Brain microvascular endothelial cell (primary cell): Measurements from ENCODE around the gene OTUD4.
A peak's percentile ranks its signal among the peaks of the same experiment; 100 is the strongest.

Source experiments
- DNase-seq: peaks from one replicate; pipeline ENCODE4 v3.0.0-alpha.2; 2020
- H3K27ac ChIP-seq: fragments of 250-450 bp; sonication (Bioruptor Pico); 2 replicates; pipeline ENCODE4 v1.5.1; 2020; ENCODE audit warnings: mild to moderate bottlenecking, moderate library complexity
- H3K27me3 ChIP-seq: fragments of 250-450 bp; sonication (Bioruptor Pico); replicated peaks from 2 replicates; pipeline ENCODE4 v1.5.1; 2020; ENCODE audit warnings: mild to moderate bottlenecking
- H3K36me3 ChIP-seq: fragments of 250-450 bp; sonication (Bioruptor Pico); replicated peaks from 2 replicates; pipeline ENCODE4 v1.5.1; 2020; ENCODE audit warnings: mild to moderate bottlenecking
- H3K4me3 ChIP-seq: 2 replicates; pipeline ENCODE4 v1.5.1; 2011; ENCODE audit warnings: low read depth, mild to moderate bottlenecking, control low read depth, low read length, moderate library complexity
- in situ Hi-C: cut with HindIII; loops from 2 replicates; pipeline ENCODE4 v1.10.0; 2017; ENCODE audit warnings: low sequenced_read_pairs, low pct_ligation_motif_present
- TF ChIP-seq, protein P1 (sequence below): IDR thresholded peaks from 2 replicates; pipeline ENCODE4 v1.5.1; 2011; ENCODE audit warnings: low read depth, mild to moderate bottlenecking, moderate library complexity, low read length, control low read depth, inconsistent platforms; ENCODE audit errors: missing control alignments

OTUD4 gene

GRCh38 chr4:145177511-145177905, 2.9 kb downstream of the OTUD4 start:
- DNase-seq, result no peak
- H3K36me3 ChIP-seq, result no peaks in the 10 kb centered on the region
- H3K4me3 ChIP-seq, result peak overlapping the region; percentile 68
- TF ChIP-seq, protein P1, sequence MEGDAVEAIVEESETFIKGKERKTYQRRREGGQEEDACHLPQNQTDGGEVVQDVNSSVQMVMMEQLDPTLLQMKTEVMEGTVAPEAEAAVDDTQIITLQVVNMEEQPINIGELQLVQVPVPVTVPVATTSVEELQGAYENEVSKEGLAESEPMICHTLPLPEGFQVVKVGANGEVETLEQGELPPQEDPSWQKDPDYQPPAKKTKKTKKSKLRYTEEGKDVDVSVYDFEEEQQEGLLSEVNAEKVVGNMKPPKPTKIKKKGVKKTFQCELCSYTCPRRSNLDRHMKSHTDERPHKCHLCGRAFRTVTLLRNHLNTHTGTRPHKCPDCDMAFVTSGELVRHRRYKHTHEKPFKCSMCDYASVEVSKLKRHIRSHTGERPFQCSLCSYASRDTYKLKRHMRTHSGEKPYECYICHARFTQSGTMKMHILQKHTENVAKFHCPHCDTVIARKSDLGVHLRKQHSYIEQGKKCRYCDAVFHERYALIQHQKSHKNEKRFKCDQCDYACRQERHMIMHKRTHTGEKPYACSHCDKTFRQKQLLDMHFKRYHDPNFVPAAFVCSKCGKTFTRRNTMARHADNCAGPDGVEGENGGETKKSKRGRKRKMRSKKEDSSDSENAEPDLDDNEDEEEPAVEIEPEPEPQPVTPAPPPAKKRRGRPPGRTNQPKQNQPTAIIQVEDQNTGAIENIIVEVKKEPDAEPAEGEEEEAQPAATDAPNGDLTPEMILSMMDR, result no peak
- H3K27me3 ChIP-seq, result no peaks in the 10 kb centered on the region
- in situ Hi-C loops, result no loop called here
- peak overlapping the region; percentile 58 for H3K27ac ChIP-seq

DNA sequence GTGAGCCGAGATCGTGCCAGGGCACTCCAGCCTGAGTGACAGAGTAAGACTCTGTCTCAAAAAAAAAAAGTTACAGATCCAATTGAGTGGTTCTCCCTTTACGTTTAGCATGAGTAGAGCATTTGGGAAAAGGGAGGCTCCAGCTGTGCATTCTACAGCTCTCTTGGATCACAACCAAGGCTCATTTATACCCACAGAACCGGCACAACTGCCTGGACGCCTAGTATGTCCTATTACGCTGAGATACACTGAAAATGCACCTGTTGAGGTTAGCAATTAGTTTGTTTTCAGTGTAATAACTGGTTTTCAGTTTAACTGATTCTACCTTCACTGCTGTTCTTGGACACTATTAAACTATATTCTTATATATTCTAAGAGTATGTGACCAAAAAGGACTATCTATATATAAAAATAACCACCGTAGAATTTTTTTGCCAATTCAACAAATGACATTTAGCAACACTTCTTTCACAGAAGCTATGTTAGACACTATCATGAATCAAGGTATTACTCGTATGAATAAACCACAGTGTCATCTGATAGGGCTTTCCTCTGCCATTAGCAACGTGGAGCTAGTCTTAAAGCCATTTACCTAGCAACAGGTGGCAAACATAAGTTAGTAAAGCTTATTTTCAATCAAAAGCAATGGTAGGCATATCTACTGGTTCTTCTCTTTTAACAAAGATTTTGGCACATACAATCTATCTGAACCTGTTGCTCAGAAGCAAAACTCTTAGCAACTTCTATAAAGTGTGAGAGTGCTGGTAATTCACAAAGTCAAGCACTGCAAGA, 3.6 kb downstream of the OTUD4 start:
- in situ Hi-C loops, result no loop called here
- TF ChIP-seq, protein P1, result no peak
- no peak overlapping the region for H3K4me3 ChIP-seq

GRCh38 chr4:145171911-145172310, 8.5 kb downstream of the OTUD4 start:
- DNase-seq, result no peak
- TF ChIP-seq, protein P1, result no peak
- Histone ChIP-seq H3K36me3 (peaks cover 16% of the 10 kb centered on the region), H3K27ac (no peak overlapping the region), H3K4me3 (no peak overlapping the region), H3K27me3 (no peaks in the 10 kb centered on the region)
- in situ Hi-C loops, result no loop called here

More for the DNA sequence above, 3.6 kb downstream of the OTUD4 start:
- H3K27me3 ChIP-seq, result no peaks in the 10 kb centered on the region
- H3K27ac ChIP-seq, result no peak overlapping the region
- H3K36me3 ChIP-seq, result peaks cover 2% of the 10 kb centered on the region
- no peak for DNase-seq

DNA sequence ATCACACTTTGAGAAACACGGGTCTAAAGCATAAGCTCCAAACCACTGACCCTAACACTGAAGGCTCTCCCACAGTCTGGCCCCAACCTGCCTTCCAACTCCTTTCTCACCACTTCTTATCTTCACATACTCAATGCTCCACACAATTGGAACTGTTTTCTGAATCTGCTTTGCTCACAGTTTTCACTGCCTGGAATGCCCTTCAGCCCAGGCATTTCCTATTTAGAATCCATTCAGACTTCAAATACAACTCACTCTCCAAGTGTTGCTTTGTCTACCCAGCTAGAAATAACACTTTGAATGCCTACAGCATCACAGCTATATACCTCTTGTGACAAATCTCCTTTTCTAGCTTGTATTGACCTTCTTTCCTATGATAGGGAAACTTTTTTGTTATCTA, 10.2 kb downstream of the OTUD4 start:
- no peak for DNase-seq
- Histone ChIP-seq H3K4me3 (no peak overlapping the region), H3K36me3 (peaks cover 16% of the 10 kb centered on the region), H3K27me3 (no peaks in the 10 kb centered on the region), H3K27ac (no peak overlapping the region)
- TF ChIP-seq, protein P1, result no peak
- in situ Hi-C loops, result no loop called here

DNA sequence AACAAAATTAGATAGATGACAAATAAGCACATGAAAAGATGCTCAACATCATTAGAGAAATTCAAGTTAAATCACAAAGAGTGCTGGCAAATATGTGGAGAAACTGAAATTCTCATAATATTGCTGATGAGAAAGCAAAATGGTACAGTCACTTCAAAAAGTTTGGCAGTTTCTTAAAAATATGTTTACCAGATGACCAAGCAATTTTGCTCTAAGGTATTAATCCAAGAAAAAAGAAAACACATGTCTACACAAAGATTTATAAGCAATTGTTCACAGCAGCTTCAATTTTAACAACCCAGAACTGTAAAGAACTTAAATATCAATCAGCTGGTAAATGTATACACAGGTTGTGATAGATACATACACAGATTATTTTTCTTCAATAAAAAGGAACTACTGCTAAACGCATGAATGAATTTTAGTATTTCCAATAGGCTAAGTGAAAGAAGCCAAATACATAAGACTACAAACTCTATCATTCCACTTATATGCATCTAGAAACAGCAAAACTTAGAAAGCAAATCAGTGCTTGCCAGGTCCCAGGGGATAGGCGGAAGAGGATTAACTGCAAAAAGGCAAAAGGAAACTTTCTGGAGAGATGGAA, 11.7 kb downstream of the OTUD4 start:
- no peak for DNase-seq
- peaks cover 16% of the 10 kb centered on the region for H3K36me3 ChIP-seq
- no peak overlapping the region for H3K4me3 ChIP-seq
- in situ Hi-C loops, result no loop called here
- no peaks in the 10 kb centered on the region for H3K27me3 ChIP-seq
- TF ChIP-seq, protein P1, result no peak
- H3K27ac ChIP-seq, result no peak overlapping the region
